WTC11 (cell line): Measurements from ENCODE around the gene COL4A1.

ENCODE experiments used
- ATF1 ChIP-seq: sonication (generic); formaldehyde crosslinking; IDR thresholded peaks from 2 replicates; pipeline ENCODE4 v1.8.1; 2023; ENCODE audit warnings: mild to moderate bottlenecking, moderate library complexity, missing genetic modification reagents
- CREM ChIP-seq: sonication (generic); formaldehyde crosslinking; IDR thresholded peaks from 2 replicates; pipeline ENCODE4 v1.8.1; 2022; ENCODE audit warnings: mild to moderate bottlenecking, missing genetic modification reagents, moderate library complexity
- SP1 ChIP-seq: sonication (generic); formaldehyde crosslinking; conservative IDR thresholded peaks from 2 replicates; pipeline ENCODE4 v1.8.1; 2022; ENCODE audit warnings: missing genetic modification reagents
- TCF7 ChIP-seq: sonication (generic); formaldehyde crosslinking; IDR thresholded peaks from 2 replicates; pipeline ENCODE4 v1.8.0; 2022; ENCODE audit warnings: mild to moderate bottlenecking, low read depth, missing genetic modification reagents, moderate library complexity
- TF ChIP-seq, protein P1 (sequence below): fragments of 200-600 bp; IDR thresholded peaks from 2 replicates; pipeline ENCODE4 v1.8.0; 2022; ENCODE audit warnings: antibody characterized with exemption
- TF ChIP-seq, protein P2 (sequence below): fragments of 250-450 bp; sonication (Bioruptor Pico); conservative IDR thresholded peaks from 2 replicates; pipeline ENCODE4 v1.9.0; 2021; ENCODE audit warnings: mild to moderate bottlenecking
- TF ChIP-seq, protein P3 (sequence below): sonication (generic); formaldehyde crosslinking; conservative IDR thresholded peaks from 2 replicates; pipeline ENCODE4 v1.8.1; 2022; ENCODE audit warnings: mild to moderate bottlenecking, missing genetic modification reagents

DNA sequence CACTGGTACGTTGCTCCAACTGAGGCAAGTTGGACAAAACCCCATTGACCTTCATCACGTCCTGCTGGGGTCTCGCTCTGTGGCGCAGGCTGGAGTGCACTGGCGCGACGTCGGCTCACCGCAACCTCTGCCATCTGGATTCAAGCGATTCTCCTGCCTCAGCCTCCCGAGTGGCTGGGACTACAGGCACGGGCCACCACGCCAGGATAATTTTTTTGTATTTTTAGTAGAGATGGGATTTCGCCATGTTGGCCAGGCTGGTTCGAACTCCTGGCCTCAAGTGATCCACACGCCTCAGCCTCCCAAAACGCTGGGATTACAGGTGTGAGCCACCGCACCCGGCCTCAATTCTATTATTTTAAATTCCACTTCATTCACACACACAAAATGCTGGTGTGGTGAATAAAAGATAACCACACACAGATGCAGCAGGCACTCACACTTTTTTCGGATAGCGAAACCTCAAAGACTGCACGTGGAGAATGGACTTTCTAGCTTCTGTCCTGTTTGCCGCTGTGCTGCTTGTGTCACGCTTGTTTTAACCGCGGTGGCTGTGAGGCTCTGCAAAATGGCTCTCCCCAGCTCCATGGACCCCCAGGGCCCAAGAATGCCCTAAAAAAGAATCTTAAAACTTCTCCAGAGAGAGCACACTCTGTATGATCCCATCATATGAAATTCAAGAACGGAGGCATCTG lies 58.4 kb downstream of the COL4A1 start:
- TF ChIP-seq, protein P1, sequence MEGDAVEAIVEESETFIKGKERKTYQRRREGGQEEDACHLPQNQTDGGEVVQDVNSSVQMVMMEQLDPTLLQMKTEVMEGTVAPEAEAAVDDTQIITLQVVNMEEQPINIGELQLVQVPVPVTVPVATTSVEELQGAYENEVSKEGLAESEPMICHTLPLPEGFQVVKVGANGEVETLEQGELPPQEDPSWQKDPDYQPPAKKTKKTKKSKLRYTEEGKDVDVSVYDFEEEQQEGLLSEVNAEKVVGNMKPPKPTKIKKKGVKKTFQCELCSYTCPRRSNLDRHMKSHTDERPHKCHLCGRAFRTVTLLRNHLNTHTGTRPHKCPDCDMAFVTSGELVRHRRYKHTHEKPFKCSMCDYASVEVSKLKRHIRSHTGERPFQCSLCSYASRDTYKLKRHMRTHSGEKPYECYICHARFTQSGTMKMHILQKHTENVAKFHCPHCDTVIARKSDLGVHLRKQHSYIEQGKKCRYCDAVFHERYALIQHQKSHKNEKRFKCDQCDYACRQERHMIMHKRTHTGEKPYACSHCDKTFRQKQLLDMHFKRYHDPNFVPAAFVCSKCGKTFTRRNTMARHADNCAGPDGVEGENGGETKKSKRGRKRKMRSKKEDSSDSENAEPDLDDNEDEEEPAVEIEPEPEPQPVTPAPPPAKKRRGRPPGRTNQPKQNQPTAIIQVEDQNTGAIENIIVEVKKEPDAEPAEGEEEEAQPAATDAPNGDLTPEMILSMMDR, result no peak
- TF ChIP-seq, protein P2, sequence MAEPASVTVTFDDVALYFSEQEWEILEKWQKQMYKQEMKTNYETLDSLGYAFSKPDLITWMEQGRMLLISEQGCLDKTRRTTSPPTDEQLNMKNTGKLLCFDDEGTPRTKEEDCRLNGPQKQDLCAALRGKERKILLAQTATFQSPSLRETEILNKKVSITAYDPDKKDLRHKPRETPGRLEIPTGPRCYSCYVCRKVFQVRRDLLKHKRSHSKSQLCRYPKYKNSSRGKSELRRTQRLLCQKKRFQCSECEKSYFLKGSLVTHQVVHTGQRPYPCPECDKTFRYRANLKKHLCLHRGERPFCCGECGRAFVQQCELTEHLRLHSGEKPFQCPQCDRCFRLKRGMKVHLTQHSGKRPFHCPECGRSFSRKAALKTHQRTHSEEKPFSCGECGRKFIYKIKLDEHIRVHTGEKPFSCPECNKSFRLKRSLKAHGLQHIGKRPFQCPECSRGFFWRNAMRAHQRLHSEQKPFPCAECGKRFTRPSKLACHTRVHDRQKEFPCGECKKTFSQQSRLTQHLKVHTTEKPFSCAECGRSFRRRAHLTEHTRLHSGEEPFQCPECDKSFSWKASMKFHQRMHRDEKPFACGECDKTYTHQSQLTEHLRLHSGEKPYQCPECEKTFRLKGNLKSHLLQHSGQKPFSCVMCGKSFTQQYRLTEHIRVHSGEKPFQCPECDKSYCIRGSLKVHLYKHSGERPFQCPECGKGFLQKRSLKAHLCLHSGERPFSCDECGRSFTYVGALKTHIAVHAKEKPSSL (CRISPR knock-in tag), result no peak
- TF ChIP-seq ATF1 (CRISPR knock-in tag) (no peak), CREM (CRISPR knock-in tag) (no peak), TCF7 (CRISPR knock-in tag) (no peak), SP1 (CRISPR knock-in tag) (no peak)
- TF ChIP-seq, protein P3, sequence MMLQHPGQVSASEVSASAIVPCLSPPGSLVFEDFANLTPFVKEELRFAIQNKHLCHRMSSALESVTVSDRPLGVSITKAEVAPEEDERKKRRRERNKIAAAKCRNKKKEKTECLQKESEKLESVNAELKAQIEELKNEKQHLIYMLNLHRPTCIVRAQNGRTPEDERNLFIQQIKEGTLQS (CRISPR knock-in tag), result no peak
